ENCODE results near the gene SHQ1. TPM values are rescaled to one million over a fixed set of nuclear protein-coding genes. Genes with fewer than 3 reads are reported as not detected.

The SHQ1 gene
- total and polyA plus RNA-seq, 9 of the 15 experiments (the other 6 are each of a cell fraction or from before 2014, with no cell fraction given) = 9.2 to 25.0 (median 14.1) TPM

- TF ChIP-seq, protein P1, sequence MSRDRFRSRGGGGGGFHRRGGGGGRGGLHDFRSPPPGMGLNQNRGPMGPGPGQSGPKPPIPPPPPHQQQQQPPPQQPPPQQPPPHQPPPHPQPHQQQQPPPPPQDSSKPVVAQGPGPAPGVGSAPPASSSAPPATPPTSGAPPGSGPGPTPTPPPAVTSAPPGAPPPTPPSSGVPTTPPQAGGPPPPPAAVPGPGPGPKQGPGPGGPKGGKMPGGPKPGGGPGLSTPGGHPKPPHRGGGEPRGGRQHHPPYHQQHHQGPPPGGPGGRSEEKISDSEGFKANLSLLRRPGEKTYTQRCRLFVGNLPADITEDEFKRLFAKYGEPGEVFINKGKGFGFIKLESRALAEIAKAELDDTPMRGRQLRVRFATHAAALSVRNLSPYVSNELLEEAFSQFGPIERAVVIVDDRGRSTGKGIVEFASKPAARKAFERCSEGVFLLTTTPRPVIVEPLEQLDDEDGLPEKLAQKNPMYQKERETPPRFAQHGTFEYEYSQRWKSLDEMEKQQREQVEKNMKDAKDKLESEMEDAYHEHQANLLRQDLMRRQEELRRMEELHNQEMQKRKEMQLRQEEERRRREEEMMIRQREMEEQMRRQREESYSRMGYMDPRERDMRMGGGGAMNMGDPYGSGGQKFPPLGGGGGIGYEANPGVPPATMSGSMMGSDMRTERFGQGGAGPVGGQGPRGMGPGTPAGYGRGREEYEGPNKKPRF (IDR thresholded peaks at IDR 0.05; ENCODE audit: low read depth, low read length) = no peak
- TF ChIP-seq ATF6 (CRISPR knock-in tag; IDR thresholded peaks at IDR 0.05) = no peak
Measured at GRCh38 chr3:72744330-72744729, 103.9 kb downstream of the SHQ1 start (continued).

DNA sequence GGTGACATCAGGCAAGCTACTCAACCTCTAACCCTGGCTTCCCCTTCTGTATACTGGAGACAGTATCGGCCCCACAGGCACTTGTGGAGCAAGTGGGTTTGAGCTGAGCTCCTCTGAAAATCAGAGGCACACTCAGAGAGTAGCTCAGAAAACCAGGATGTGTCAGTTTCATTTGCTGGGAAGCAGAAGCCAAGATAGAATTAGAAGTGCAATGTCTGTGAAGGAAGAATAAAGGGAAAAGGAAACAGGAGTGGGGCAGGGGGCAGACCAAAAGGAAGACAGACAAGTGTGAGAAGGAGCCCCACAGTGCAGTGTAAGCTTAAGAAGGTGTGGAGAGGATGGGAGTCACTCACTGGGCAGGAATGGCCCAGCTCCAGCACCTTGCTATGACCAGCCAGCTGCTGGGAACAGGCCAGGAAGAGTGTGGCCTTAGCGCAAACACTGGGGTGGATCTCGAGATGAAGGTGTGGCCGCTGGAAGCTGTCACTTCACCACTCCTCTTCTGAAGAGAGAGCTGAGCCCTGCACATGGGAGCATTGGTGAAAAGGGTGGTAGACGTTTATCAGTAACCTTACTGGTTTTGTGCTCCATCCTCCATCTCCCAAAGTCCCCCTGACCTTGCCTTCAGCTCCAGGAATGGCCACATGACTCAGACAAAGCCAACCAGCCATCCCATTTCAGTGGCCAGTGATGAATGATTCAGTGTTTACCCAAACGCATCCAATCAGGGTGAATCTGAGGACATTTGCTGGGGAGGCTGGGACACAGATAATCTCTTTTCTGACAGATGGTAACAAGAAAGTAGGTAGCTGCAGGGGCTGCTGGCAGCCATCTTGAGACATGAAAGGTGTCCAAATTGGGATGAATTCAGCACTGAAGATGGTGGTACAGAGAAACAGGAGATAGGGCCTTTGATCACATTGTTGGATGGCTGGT, 108.4 kb downstream of the SHQ1 start:
- Histone ChIP-seq H3K36me3 (ENCODE audit: control insufficient read depth, insufficient read depth, low read length) (no peaks in the 10 kb centered on the region), H3K27ac (ENCODE audit: extremely low read depth, low read depth, low read length) (peak overlapping the region; percentile 3; the same call in 1 of the 3 replicates), H3K4me3 (no peak overlapping the region), H2AFZ (ENCODE audit: low read depth, low read length) (peak overlapping the region; percentile 60), H3K79me2 (ENCODE audit: control insufficient read depth, insufficient read depth, low read length) (no peaks in the 10 kb centered on the region), H3K4me1 (replicated peaks in 1 of 2; ENCODE audit: control insufficient read depth in 2 of 2, insufficient read depth in 2 of 2, low read length in 2 of 2) (peaks cover 23 to 36% of the 10 kb centered on the region in 2 experiments), H3K9ac (ENCODE audit: insufficient read depth in 1 of 2, low read depth in 2 of 2, low read length in 2 of 2) (no peak overlapping the region), H4K20me1 (replicated peaks; ENCODE audit: control insufficient read depth, insufficient read depth, low read length) (no peaks in the 10 kb centered on the region; the same call in 1 of the 2 replicates), H3K9me3 (replicated peaks; ENCODE audit: control insufficient read depth, insufficient read depth, low read depth, low read length) (no peaks in the 10 kb centered on the region), H3K4me2 (ENCODE audit: insufficient read depth, low read length) (peak overlapping the region; percentile 38; the same call in 1 of the 2 replicates), H3K27me3 (ENCODE audit: control insufficient read depth in 2 of 2, insufficient read depth in 2 of 2, low read length in 2 of 2) (no peaks in the 10 kb centered on the region), H3K9me1 (ENCODE audit: control insufficient read depth, insufficient read depth, low read length) (no peaks in the 10 kb centered on the region)
- CTCF ChIA-PET (ENCODE audit: low intra/inter-chr PET ratio) = no interaction called here
- peak; percentile 78 for FAIRE-seq
- no TSS peak for BruUV-seq (replicated peaks)
- in situ Hi-C loops (cut with MboI) (no loop called here), intact Hi-C loops (cut with micrococcal nuclease) (no loop called here)
- WGBS (ENCODE audit: insufficient coverage, low coverage, missing lambda C conversion rate) = 32% methylated on average over 6 of the region's 6 CpGs
- ATAC-seq = peak; percentile 67
- POLR2A ChIA-PET = no interaction called here
- DNase-seq (ENCODE audit: extremely low read depth in 1 of 4, low spot score in 3 of 4) = peak; percentile 39 to 71 (median 55)
- TF ChIP-seq, protein P2, sequence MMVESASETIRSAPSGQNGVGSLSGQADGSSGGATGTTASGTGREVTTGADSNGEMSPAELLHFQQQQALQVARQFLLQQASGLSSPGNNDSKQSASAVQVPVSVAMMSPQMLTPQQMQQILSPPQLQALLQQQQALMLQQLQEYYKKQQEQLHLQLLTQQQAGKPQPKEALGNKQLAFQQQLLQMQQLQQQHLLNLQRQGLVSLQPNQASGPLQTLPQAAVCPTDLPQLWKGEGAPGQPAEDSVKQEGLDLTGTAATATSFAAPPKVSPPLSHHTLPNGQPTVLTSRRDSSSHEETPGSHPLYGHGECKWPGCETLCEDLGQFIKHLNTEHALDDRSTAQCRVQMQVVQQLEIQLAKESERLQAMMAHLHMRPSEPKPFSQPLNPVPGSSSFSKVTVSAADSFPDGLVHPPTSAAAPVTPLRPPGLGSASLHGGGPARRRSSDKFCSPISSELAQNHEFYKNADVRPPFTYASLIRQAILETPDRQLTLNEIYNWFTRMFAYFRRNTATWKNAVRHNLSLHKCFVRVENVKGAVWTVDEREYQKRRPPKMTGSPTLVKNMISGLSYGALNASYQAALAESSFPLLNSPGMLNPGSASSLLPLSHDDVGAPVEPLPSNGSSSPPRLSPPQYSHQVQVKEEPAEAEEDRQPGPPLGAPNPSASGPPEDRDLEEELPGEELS (CRISPR knock-in tag; IDR thresholded peaks at IDR 0.05; ENCODE audit: borderline replicate concordance) = no peak
- TF ChIP-seq NR2C2 (CRISPR knock-in tag; IDR thresholded peaks at IDR 0.05) = no peak
- peak; percentile 44; the same call in 1 of the 2 replicates for TF ChIP-seq NR2C2 (tag; IDR thresholded peaks at IDR 0.05)
- TF ChIP-seq NR2C1 (IDR thresholded peaks at IDR 0.05) = no peak
- TF ChIP-seq NR2C1 (tag; IDR thresholded peaks at IDR 0.05) = peak; percentile 47; the same call in 1 of the 2 replicates
- TF ChIP-seq CBFA2T3 (IDR thresholded peaks at IDR 0.05) = peak; percentile 73
- TF ChIP-seq, protein P3, sequence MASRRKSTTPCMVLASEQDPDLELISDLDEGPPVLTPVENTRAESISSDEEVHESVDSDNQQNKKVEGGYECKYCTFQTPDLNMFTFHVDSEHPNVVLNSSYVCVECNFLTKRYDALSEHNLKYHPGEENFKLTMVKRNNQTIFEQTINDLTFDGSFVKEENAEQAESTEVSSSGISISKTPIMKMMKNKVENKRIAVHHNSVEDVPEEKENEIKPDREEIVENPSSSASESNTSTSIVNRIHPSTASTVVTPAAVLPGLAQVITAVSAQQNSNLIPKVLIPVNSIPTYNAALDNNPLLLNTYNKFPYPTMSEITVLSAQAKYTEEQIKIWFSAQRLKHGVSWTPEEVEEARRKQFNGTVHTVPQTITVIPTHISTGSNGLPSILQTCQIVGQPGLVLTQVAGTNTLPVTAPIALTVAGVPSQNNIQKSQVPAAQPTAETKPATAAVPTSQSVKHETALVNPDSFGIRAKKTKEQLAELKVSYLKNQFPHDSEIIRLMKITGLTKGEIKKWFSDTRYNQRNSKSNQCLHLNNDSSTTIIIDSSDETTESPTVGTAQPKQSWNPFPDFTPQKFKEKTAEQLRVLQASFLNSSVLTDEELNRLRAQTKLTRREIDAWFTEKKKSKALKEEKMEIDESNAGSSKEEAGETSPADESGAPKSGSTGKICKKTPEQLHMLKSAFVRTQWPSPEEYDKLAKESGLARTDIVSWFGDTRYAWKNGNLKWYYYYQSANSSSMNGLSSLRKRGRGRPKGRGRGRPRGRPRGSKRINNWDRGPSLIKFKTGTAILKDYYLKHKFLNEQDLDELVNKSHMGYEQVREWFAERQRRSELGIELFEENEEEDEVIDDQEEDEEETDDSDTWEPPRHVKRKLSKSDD (conservative IDR thresholded peaks at IDR 0.05; ENCODE audit: low read length) = no peak
